AG04449 (cell line): ENCODE data around the gene NAT9.

Experiments used
- CTCF ChIA-PET: fragments of 350-600 bp; formaldehyde crosslinking; extraction: SDS; loops from one replicate; lab custom pipeline; 2021; ENCODE audit warnings: antibody characterized with exemption; lab: Yijun Ruan, JAX
- POLR2A ChIA-PET: fragments of 400-600, 350-600 bp; formaldehyde crosslinking; extraction: SDS; loops from one replicate; lab custom pipeline; 2020; ENCODE audit warnings: antibody characterized with exemption, inconsistent platforms; lab: Yijun Ruan, JAX
- DNase-seq: peaks from one replicate; pipeline ENCODE4 v3.0.0-alpha.2; 2010; ENCODE audit warnings: low read depth, low spot score
- H3K4me3 ChIP-seq: 2 replicates; pipeline ENCODE4 v1.5.1; 2011; ENCODE audit warnings: low read depth, mild to moderate bottlenecking, control low read depth, low read length
- TF ChIP-seq, protein P1 (sequence below): IDR thresholded peaks from one replicate; pipeline ENCODE4 v1.5.1; 2011; ENCODE audit warnings: mild to moderate bottlenecking, moderate library complexity, low read length, control low read depth, inconsistent platforms; ENCODE audit not compliant: insufficient read depth; ENCODE audit errors: missing control alignments

NAT9 gene

DNA sequence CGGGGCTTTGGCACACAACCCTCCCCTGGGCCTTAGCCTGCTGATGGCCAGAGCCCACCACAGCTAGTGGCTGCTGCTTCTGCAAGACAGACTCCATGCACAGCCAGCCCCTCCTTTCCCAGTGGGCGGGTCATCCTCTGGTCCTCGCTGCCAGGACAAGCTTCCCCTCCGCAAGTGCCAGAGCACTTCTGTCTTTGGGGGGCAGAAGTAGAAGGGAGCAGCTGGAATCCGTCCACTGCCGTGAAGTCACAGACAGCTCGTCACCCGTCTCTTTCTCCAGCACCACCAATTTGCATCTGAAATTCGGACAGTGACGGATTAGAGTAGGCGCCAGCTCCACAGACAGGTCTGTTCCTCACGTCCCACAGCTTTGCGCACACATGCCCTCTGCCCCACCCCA is 31.3 kb upstream of the NAT9 start:
- ChIA-PET POLR2A (no interaction called here), CTCF (interaction anchor here (1.0 to 11.8 kb wide), 4 partner anchors 15 to 151 kb away, joined by 3 to 100 read pairs (median 5); no protein-coding TSS in a partner anchor)
- no peak for DNase-seq
- no peak overlapping the region for H3K4me3 ChIP-seq
- TF ChIP-seq, protein P1, sequence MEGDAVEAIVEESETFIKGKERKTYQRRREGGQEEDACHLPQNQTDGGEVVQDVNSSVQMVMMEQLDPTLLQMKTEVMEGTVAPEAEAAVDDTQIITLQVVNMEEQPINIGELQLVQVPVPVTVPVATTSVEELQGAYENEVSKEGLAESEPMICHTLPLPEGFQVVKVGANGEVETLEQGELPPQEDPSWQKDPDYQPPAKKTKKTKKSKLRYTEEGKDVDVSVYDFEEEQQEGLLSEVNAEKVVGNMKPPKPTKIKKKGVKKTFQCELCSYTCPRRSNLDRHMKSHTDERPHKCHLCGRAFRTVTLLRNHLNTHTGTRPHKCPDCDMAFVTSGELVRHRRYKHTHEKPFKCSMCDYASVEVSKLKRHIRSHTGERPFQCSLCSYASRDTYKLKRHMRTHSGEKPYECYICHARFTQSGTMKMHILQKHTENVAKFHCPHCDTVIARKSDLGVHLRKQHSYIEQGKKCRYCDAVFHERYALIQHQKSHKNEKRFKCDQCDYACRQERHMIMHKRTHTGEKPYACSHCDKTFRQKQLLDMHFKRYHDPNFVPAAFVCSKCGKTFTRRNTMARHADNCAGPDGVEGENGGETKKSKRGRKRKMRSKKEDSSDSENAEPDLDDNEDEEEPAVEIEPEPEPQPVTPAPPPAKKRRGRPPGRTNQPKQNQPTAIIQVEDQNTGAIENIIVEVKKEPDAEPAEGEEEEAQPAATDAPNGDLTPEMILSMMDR, result no peak

DNA sequence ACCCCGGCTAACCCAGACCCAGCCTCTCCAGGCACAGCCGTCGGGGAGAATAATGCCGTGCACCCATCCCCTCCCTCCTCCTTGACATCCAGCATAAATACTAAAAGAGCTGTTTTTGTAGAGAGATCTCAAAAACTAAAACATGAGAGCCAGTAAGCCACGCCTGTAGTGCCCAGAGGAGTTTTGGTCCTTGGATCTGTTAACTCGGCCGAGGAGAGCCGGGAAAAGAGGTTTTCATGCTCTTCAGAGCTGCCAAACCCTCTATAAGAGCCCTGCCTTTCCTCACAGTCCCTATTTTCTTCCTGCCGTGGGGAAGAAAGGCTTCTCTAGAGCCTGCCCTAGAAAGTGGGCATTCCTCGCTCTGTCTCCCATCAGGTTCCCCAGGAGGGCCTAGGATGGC is 30.2 kb upstream of the NAT9 start:
- no peak overlapping the region for H3K4me3 ChIP-seq
- POLR2A ChIA-PET, result no interaction called here
- CTCF ChIA-PET, result interaction anchor here (1.9 to 11.8 kb wide), 2 partner anchors 14 to 57 kb away, joined by 7 to 100 read pairs; no protein-coding TSS in a partner anchor
- TF ChIP-seq, protein P1, result no peak
- DNase-seq, result no peak

DNA sequence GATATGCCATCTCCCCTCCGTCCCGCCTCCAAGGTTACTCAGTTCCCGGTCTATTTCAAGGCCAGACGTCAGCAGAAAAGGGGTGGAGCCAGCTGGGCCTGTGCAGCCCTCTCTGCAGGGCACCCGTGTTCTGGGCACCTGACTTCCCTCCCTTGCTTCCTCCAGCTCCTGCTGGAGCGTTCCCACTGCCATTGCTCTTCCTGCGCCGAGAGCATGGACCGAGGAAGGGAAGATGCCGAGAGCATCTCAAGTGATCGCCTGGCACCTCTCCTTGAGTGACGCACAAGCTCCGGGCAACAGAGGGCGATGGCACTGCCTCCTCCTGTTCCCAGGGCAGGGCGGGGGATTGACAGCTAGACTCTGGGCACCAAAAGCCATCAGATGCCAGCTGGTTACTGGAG is 29.4 kb upstream of the NAT9 start:
- no peak overlapping the region for H3K4me3 ChIP-seq
- ChIA-PET POLR2A (no interaction called here), CTCF (interaction anchor here (0.7 to 11.8 kb wide), 3 partner anchors 13 to 60 kb away, joined by 3 to 100 read pairs (median 4); no protein-coding TSS in a partner anchor)
- TF ChIP-seq, protein P1, result no peak
- no peak for DNase-seq

DNA sequence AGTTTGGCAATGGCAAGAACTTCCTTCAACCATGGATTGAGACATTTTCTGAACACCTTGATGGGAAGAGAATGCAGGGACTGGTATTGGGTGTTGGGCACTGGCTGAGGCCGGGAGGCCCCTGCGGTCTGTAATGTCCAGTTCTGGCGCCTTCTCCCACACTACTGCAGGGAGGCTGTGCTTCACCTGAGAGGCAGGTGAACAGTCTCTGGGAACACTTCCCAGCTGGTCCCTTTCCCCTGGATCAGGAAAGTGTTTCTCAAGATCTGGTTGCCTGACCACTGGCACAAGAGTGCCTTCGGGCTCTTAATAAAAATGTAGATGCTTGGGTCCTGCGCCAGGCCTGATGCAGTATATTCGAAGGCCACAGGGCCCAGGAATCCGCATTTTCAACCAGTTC is 28.5 kb upstream of the NAT9 start:
- ChIA-PET POLR2A (no interaction called here), CTCF (interaction anchor here (0.7 to 21.5 kb wide), 6 partner anchors 12 to 153 kb away, joined by 3 to 692 read pairs (median 4); partner anchors contain the start of gene GRIN2C)
- no peak for DNase-seq
- TF ChIP-seq, protein P1, result no peak
- H3K4me3 ChIP-seq, result no peak overlapping the region

DNA sequence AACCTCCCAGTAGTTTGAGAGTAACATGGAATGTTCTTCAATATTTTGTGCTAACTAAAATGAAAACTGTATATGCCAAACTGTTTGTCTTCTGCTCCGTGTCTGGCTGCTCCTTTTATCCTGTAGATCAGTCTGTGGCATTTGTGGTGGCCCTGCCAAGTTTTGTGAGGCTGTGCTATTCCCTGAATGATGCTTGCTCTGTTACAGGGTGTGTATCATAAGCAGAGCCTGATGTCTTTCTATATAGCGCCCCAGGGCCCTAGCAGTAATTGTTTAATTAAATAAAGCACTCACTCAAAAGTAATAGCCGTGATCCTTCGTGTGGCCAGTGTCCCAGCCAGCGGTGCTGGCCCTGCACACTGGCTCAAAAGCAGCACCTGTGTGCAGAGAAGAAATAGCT is 27.8 kb upstream of the NAT9 start:
- CTCF ChIA-PET, result interaction anchor here (1.1 to 21.5 kb wide), 4 partner anchors 11 to 154 kb away, joined by 3 to 692 read pairs (median 52); partner anchors contain the start of gene GRIN2C
- TF ChIP-seq, protein P1, result no peak
- no peak for DNase-seq
- no peak overlapping the region for H3K4me3 ChIP-seq
- POLR2A ChIA-PET, result no interaction called here

DNA sequence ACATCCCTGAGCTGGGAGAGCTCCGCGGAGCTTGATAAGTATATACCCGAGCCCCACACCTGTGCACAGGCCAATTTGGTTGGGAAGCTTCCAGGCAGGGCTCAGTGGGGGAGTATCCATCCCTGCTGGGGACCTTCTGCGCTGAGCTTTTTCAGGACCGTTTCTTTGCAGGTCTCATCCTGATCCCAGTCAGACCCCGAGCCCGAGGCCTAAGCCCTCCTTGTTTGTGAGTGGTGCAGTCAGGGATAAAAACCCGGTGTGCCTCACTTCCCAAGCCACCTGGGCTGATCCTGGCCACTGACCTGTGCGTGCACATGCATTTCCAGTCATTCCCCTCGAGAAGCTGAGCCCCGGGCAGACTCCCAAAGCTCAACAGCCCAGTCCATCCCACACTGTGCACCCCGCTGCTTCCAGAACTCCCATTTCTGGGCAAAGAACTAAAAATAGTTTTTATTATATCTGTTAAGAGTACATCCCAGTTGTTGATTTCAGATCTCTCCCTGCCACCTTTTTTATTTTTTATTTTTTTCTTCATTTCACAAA is 27.3 kb upstream of the NAT9 start:
- no peak for DNase-seq
- ChIA-PET CTCF (interaction anchor here (1.1 to 21.5 kb wide), 4 partner anchors 11 to 155 kb away, joined by 3 to 692 read pairs (median 52); partner anchors contain the start of gene GRIN2C), POLR2A (no interaction called here)
- no peak overlapping the region for H3K4me3 ChIP-seq
- TF ChIP-seq, protein P1, result no peak
